Left cardiac atrium (tissue), 4 donors: ENCODE results near the gene GRIK4. TPM values are rescaled to one million over a fixed set of nuclear protein-coding genes. Genes with fewer than 3 reads are reported as not detected.

Experiments
- ATAC-seq, 2 donors: fragments of 200-7000 bp; cut with Tn5 transposase; one replicate each; pipeline ENCODE4 v1.9.1; 2020; ENCODE audit warnings: mild to moderate bottlenecking in 2 of 2, moderate library complexity in 2 of 2
- DNase-seq: peaks from one replicate; pipeline ENCODE4 v3.0.0-alpha.2; 2020
- intact Hi-C, 2 donors: fragments of 100-400 bp; cut with DNase I; formaldehyde crosslinking; loops; one replicate each; pipeline versions ENCODE4 v1.14.1 to v1.15.1; 2022 to 2023
- total RNA-seq, 2 donors: library from RNA; stranded (reverse); fragmentation: NEBNext Ultra II Directional; extraction: Animal tissue kit (Norgen Biotek cat#: 25700); gene quantifications; one replicate each; pipeline ENCODE4 v1.2.1, GENCODE V29; 2021
- donor health status: DM: no; HTN: yes; CAD: no.
- donor health status: DM: no; HTN: yes; CAD: no; lungs with severe emphysema.
- donor health status: DM: yes; HTN: yes; CAD: no.
- donor health status: Dilated cardiomyopathy.

Gene GRIK4
- total RNA-seq, 2 donors from 2014 or later = 0.35 to 0.55 TPM

DNA sequence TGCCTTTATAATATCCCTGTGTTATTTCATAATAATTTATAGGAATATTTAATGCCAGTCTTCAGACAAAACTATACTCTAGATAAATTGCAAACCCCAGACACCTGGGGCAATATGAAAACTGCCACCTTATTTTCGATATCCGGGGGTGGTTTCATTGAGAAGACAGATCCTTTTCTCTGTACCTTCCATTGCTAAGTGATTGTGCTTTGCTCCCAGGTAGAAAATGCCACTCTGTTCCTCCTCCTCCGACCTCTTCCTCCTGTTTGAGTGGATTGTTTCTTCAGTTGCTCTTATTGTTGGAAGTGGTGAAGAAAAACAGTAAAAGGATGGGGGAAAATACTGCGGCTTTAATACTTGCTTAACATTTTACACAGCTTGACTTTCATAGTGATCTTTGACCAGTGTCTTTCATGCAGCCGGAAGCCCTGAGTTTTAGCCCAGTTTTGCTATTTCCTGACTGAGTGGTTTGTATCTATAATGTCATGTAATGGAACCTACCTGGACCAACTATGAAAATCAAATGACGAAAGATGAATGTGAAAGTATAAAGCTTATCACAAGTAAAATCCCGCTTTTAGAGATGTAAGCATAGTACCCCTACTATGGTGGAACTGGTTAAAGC is 5.6 kb upstream of the GRIK4 start:
- DNase-seq (no peak), ATAC-seq (no peak)
- intact Hi-C loops = no loop called here

DNA sequence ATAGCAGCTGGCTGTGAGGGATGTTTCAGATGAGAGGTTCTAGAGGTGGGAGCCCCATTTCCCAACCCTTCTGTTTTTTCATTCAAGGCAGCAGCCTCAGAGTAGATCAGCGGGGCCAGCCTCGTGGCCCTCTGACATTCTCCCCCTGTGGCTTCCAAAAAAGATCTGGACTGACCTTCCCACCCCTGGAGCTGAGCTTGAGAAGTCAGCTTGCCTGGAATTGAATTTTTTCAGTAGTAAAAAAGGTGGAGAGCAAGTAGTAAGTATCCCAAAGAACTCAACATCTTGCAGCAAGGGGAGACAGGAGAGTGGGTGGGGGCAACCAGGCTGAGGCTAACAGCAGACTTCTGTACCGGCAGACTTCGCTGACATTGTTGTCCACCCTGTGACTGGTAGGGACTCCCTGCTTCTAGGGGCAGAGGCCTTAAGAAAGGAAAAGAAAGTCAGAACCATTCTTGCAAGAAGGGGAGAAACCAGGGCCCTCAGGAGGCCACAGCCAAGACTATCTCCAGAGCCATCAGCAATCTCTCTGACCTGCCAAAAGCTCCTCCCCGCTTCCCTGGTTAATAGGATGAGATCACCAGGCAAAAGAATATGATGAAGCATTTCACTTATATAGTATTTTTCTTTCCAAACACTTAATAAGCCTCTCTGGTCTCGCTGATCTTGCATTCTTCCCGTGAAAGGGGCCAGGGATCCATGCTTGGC is 2.0 kb upstream of the GRIK4 start:
- intact Hi-C loops = loop anchor here (5.0 to 10.0 kb wide), 4 partner anchors 173 to 605 kb away; no protein-coding TSS in a partner anchor
- no peak for ATAC-seq
- DNase-seq = no peak

DNA sequence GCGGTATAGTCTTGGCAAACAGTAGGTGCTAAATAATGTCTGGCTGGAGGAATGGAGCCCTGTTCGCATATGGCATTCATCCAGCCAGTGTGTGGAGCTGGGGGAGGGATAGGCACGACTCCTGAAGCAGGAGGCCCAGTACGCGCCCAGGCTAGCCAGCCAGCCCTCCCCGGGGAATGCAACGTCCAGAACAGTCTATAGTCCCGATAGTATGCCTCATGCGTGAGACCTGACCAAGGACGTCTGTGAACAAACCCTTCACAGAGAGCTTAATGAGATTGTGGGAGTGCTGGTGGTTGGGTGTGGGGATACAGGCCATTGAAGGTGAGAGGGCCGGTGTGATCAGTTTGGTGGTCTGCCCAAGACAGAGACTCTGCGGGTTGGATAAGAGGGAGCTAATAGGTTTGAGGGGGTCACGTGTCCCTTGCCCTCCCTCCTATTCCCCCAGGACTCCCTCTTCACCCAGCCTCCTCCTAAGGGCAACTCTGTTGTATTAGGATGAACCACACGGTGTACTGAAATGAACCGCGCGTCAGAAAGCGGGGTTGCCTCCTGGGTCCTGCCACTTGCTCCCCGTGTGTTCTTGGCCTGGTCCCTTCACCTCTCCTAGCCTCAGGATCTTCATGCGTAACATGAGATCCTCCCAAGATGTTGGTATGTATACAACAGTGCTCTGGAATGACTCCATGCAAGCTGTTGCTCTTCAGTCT is 987 bp upstream of the GRIK4 start:
- ATAC-seq (no peak), DNase-seq (no peak)
- intact Hi-C loops = loop anchor here (1.0 to 10.0 kb wide), 6 partner anchors 172 to 604 kb away; no protein-coding TSS in a partner anchor

DNA sequence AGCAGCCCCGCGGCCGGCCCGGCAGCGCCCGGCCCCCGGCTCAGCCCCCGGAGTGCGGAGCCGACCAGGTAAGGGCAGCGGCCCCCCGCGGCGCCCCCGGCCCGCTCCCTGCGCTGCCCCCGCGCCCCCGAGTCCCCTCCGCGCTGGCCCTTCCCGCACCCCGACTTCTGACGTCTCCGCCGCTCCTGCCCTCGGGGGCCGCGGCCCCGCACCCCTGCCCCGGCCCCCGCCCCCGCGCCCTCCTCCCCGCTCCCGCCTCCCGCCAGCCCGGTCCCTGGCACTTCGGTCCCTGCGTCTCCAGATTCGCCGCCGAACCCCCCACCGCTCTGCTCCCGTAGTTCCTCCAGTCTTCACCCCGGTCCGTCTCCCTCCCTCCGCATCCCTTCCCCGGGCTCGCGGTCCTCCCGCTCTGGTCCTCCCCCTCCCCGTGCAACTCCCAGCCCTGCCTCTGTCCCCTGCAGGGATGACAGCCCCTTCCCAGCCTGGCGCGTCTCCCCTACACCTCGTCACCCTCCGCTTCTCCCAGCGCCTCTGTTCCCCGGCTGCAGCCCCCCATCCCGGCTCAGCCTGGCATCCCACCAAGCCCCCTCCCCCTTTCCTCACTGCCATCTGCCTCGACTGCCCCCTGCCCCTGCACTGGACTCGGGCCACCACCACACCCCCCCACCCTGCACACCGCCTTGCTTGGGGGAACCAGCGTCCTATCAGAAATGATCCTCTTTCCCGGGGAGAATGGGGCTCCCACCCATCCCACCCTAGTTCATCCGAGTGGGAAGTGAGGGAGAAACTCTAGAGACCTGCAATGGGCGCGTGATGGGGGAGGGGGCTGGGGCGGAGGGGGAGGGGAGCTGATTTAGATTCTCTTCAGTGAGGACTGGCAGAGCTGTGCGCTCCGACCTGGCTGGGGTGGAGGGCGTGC is 531 bp downstream of the GRIK4 start:
- intact Hi-C loops = loop anchor here (1.0 to 10.0 kb wide), 6 partner anchors 170 to 603 kb away; no protein-coding TSS in a partner anchor
- DNase-seq (no peak), ATAC-seq (no peak)

DNA sequence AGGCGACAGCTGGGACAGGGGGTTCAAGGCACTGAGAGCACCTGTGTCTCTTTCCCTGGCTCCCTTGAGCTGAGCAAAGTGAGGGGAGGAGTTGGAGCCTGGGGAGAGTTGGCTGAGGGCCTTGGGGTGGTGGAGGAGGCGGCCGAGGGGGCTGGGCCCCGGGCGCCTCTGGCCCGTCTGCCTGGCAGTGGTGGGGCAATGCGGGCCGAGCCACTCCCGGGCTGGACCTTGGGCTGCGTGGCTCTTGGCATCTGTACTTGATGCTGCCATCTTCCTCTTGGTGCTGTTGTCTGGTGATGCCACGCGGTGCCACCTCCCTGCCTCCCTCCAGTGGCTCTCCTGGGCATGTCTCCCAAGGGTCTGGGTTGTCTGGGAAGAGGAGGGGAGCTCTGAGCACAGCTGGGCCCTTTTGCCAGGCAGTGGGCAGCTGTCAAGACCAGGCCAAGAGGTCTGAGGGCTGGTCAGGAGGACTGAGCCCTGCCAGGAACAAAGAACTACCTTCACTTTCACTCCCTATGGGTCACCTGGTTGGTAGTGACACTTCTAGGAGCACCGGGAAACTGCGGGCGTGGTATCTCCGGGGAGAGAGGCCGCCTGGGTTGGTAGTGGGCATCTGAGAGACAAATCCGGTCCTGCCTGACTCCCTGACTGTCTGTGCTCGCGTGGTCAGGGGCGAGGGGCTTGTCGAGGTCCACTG is 1.3 kb downstream of the GRIK4 start:
- ATAC-seq = no peak
- DNase-seq = no peak
- intact Hi-C loops = loop anchor here (5.0 to 10.0 kb wide), 4 partner anchors 169 to 602 kb away; no protein-coding TSS in a partner anchor

DNA sequence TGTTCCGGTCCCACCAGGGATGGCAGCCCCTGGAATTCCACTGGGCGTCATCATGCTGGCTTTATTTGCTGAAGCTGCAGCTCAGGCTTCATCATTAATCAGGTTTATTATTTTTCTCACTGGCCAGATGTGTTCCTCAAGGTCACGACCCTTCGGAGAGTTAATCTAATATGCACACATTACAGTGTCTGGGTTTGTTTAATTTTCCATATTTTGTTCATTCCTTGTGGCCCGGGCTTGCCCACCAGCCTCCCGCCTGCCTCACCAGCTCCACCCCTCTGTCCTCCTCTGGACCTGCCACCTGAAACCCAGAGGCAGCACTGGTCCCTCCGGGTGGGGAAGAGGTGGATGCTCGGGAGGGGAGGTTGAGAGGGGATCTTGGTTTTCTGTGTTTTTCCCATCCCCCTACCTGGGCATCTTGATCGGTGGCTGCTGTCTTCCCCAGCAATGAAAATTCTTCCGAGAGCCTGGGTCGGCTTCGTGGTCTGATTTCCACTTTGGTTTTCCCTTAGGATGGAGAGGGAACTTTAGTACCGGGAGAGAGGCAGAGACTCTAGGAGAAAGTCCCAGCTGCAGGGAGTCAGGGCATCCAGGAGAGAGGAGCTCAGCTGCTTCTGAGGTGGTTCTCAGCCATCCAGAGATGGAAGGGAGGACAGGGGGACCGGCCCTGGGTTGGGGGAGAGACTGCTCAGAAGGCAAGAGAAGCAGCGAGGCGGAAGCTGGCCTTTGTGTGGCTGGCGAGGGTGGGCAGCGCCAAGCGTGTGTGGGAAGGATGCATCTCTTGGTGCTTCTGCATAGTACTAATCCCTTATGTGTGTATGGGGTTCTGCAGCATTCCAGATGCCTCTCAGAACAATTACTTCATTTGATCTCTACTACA is 2.1 kb downstream of the GRIK4 start:
- intact Hi-C loops = loop anchor here (5.0 to 10.0 kb wide), 4 partner anchors 169 to 601 kb away; no protein-coding TSS in a partner anchor
- no peak for DNase-seq
- no peak for ATAC-seq

DNA sequence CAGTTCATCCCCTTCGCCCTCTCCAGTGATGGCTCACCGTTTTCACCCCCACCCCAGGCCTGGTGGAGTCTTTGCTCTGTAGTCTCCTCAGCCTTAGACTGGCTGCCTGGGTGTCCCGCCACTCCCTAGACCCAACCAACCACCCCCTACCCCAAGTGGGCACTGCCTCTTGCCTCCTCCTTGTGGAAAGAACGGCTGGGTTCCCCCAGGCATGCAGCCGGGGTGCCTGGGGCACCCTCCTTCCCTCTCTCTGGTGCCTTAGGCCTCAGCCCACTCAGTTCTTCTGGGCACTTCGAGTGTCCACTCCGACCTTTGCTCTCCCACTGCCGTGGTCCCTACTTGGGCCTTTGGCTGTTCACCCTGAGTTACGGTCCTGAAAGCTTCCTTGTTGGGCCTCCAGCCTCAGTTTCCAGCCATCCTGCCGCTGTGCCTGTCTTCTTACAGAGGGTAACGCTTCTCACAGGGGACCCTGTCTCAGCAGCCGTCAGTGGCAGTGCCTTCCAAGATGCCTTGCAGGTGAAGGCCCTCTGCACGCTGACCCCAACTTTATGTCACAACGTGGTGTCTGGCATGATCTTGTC is 3.1 kb downstream of the GRIK4 start:
- intact Hi-C loops = loop anchor here (5.0 to 10.0 kb wide), 4 partner anchors 168 to 600 kb away; no protein-coding TSS in a partner anchor
- ATAC-seq (no peak), DNase-seq (no peak)

DNA sequence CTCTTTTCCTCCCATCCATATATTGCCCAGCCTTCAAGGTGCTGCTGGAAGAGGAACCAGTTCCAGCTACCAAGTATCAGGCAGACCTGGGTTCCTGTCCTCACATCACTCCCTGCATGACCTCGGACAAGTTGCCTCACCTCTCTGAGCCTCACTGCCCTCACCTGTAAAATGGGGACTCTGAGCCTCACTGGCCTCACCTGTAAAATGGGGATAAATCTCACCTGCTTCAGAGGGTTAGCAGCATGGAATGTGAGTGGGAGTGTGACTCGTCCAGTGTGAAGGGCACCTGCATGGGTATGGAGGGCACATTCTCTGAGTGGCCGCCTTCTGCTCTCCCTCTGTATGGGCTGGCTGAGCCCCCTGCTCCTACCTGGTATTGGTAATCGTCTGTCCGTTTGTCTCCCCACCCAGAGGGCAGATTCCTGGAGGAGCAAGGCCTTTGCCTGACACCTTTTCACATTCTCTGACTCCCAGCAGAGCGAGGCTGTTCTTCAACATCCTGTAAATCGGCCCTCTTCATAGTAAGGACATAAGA is 3.7 kb downstream of the GRIK4 start:
- no peak for DNase-seq
- intact Hi-C loops = loop anchor here in 1 of 2 donors (10.0 kb wide), 1 partner anchor 600 kb away; no protein-coding TSS in a partner anchor
- ATAC-seq = no peak

DNA sequence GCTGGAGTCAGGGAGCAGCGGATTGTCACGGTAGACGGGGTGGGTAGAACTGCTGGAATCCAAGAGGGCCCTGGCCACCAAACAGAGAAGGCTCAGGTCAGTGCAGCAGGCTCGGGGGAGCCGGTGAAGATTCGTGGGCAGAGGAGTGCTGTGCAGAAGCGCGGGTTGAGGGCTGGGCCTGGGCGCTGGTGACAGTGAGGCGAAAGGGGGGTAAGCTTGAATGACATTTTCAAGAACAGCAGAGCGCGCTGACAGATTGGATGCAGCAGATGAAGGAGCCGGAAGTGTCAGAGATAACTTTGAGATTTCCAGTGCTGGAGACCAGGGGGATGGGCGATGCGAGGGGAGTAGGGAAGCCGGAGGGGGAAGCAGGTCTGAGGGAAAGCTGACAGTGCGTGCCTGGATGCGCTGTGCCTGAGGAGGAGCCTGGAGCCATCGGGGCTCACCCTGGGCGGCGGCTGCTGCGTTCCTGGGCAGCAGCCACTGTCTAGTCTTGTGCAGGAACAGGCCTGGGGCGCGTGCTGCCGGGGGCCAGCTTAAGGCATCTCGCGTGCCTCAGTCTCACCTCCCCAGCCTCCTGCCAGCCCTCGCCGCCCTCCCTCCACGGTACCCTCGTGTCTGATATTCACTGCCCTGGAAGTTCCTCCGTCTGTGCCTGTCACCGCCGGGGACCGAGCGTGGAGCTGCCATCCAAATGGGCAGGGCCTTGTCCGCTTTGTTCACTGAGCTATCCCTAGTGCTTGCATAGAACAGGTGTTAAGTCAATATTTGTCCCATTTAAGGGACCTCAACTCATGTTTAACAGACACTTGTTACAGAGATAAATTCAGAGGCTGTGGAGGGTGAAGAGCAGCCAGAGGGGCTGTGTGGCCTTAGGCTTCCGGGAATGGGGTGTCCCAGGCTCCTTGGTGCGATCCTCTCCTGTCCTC is 5.2 kb downstream of the GRIK4 start:
- intact Hi-C loops = loop anchor here in 1 of 2 donors (10.0 kb wide), 1 partner anchor 598 kb away; no protein-coding TSS in a partner anchor
- DNase-seq (no peak), ATAC-seq (peak; percentile 71 to 77)

DNA sequence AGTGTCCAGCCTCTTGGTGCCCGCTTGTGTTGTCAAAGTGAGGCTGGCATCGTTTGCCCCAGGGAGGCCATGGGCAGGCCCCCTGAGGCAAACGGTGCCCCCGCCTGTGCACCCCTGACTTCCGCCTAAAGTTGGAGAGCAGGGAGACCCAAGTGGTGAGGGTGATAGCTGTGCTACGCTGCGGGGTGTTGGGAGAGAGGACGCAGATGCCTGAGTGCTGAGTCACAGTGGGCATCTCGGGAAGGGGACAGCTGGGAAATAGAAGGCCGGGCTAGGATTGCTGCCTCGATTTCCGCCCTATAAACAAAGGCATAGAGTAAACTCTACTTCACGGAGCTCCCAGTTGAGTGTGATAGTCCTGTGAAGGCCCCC is 5.8 kb downstream of the GRIK4 start:
- DNase-seq = no peak
- intact Hi-C loops = loop anchor here in 1 of 2 donors (10.0 kb wide), 1 partner anchor 597 kb away; no protein-coding TSS in a partner anchor
- peak; percentile 80 to 84 for ATAC-seq

DNA sequence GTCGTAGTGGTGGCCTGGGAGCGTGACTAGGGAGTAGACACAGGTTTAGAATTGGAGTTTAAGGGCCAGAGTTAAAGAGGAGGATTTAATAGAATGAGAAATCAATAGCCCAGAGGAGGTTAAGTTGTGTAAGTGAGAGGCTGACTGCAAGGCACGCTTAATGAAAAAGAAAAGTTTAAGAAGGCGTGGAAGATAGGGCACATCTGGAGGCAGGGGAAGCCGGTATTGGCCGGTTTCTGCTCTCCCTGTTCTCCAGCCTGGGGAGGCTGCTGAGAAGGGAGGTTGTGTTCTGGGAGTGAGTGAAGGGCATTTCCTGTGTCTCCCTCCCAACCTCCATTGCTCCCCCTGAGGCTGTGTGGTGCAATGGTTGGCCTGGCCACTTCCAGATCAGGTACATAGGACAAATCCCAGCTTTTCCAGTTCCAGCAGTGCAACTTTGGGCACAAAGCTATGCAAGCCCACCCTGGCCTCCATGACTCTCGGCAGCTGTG is 6.3 kb downstream of the GRIK4 start:
- ATAC-seq (no peak), DNase-seq (no peak)
- intact Hi-C loops = loop anchor here in 1 of 2 donors (10.0 kb wide), 1 partner anchor 597 kb away; no protein-coding TSS in a partner anchor

DNA sequence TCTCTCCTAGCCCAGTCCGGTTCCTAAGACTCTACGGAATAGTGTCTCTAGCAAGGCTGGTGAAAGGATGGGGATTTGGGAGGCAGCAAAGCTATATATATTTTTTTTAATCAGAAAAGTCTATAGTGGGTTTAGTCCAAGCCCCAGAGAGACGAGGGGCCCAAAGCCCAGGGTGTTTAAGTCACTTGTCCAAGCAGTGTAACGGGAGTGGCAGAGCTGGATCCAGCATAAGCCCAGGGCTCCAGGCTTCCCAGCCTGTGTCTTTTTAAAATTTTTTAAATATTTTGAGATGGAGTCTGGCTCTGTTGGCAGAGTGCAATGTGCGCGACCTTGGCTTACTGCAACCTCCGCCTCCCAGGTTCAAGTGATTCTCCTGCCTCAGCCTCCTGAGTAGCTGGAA is 6.8 kb downstream of the GRIK4 start:
- ATAC-seq = no peak
- intact Hi-C loops = loop anchor here in 1 of 2 donors (10.0 kb wide), 1 partner anchor 596 kb away; no protein-coding TSS in a partner anchor
- DNase-seq = no peak

DNA sequence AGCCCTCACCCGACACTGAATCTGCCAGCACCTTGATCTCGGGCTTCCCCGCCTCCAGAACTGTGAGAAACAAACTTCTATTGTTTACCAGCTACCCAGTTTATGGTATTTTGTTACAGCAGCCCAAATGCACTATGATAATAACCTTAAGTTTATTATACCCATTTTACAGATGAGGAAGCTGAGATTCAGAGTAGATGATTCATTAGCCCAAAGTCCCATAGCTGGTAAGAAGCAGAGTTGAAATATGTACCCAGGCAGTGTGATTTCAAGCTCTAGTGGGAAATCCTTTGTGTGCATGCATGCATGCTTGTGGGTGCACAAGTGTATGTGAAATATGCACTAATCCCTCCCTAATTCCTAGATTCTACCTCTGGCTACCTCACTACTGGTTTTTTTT is 7.9 kb downstream of the GRIK4 start:
- ATAC-seq (no peak), DNase-seq (no peak)
- intact Hi-C loops = loop anchor here in 1 of 2 donors (10.0 kb wide), 1 partner anchor 595 kb away; no protein-coding TSS in a partner anchor

DNA sequence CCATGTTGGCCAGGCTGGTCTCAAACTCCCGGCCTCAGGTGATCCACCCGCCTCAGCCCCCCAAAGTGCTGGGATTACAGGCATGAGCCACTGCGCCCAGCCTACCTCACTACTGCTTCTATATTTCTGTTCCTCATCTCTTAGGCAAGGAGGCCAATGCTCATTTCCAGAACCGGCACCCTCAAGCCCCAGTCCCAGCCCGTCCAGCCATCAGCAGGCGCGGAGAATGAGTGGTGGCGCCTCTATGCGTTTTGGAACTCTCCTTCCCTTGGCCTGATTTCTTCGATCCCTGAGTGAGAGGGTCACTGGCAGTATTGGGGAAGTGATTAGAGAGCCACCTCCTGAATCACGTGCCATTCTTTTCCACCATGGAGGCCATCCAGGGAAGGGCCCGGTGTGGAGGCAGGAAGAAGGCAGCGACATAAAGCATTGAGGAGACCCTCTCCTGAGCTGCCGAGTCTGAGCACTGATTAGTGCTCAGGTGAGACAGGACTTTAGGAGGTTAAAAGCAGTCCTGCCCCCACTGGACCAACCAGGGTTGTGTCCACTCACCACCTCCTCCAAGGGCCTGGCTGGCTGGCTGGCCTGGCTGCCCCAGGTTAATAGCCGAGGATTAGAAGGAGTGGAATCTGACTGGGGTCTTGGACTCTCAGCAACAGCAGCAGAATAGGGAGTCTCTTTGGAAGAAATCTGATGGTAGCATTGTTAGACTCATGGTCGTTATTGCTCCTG is 8.7 kb downstream of the GRIK4 start:
- ATAC-seq (no peak), DNase-seq (no peak)
- intact Hi-C loops = no loop called here
